ENCODE results near the gene AJAP1.

DNA sequence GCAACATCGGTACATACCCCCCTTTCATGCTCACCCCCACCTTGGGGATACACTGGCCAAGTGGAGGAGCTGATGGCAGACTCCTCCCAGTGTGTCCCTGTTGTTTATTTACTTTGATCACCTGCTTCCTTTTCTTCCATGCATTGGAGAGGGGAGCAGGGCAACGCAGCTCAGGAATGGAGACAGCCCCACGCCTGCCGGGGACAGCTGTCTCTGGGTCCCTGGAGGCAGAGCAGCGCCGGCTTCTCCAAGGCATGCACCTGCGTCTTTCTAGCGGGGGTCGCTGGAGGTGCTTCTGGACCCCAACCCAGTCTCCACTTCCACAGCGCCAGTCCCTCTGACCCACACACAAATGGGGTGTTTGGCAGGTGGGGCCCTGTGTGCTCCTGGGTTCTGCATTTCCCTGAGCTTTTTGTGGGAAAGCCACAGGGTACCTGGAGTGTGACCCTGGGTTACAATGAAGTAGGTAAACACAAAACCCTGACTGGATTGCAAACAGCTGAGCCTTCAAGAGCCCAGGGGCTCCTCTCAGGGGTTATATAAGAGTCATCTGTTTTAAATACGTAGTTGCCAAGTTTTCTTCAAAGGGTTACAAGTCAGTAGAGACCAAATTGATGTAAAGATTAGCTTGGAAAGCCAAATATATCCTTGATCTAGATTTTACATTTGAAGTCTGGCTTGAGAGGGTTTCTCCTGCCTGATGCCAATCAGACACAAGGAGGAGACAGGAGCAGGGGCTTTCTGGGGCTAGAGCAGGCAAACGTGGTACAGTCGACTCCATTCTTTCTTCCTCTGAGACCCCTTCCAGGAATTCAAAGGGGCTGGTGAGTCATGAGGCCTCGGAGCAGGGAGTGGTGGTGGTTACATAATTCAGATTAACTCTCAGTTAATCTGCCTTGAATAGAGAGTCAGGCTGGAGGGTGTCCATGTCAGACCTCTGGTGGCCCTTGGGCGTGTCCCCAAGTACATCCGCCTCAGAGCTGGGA, 4.5 kb downstream of the AJAP1 start:
- TF ChIP-seq HDGF (IDR thresholded peaks at IDR 0.05; ENCODE audit: borderline replicate concordance) (no peak), FOXK2 (IDR thresholded peaks at IDR 0.05) (no peak), L3MBTL2 (conservative IDR thresholded peaks at IDR 0.05) (no peak)

Measured in HEK293T (cell line).